GM12875 (cell line): ENCODE data around the gene ITPR1.

Experiments used
- H3K4me3 ChIP-seq: one replicate; pipeline ENCODE4 v1.5.1; 2011; ENCODE audit warnings: low read depth, low read length, control low read depth
- TF ChIP-seq, protein P1 (sequence below): IDR thresholded peaks from 2 replicates; pipeline ENCODE4 v1.5.1; 2011; ENCODE audit warnings: low read depth, mild to moderate bottlenecking, control low read depth, inconsistent platforms, low read length, moderate library complexity, borderline replicate concordance; ENCODE audit not compliant: insufficient read depth

The ITPR1 gene

DNA sequence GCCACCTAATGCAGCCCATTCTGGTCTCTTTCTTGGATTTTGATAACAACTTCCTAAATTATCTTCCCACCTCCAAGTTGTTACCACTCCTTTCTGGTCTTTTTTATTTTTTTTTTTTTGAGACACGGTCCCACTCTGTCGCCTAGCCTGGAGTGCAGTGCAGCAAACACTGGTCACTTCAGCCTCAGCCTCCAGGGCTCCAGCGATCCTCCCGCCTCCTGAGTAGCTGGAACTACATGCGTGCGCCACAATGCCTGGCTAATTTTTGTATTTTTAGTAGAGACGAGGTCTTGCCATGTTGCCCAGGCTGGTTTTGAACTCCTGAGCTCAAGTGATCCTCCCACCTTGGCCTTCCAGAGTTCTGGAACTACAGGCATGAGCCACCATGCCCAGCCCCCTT is 393.3 kb downstream of the ITPR1 start:
- TF ChIP-seq, protein P1, sequence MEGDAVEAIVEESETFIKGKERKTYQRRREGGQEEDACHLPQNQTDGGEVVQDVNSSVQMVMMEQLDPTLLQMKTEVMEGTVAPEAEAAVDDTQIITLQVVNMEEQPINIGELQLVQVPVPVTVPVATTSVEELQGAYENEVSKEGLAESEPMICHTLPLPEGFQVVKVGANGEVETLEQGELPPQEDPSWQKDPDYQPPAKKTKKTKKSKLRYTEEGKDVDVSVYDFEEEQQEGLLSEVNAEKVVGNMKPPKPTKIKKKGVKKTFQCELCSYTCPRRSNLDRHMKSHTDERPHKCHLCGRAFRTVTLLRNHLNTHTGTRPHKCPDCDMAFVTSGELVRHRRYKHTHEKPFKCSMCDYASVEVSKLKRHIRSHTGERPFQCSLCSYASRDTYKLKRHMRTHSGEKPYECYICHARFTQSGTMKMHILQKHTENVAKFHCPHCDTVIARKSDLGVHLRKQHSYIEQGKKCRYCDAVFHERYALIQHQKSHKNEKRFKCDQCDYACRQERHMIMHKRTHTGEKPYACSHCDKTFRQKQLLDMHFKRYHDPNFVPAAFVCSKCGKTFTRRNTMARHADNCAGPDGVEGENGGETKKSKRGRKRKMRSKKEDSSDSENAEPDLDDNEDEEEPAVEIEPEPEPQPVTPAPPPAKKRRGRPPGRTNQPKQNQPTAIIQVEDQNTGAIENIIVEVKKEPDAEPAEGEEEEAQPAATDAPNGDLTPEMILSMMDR: no peak
- no peak overlapping the region for H3K4me3 ChIP-seq

DNA sequence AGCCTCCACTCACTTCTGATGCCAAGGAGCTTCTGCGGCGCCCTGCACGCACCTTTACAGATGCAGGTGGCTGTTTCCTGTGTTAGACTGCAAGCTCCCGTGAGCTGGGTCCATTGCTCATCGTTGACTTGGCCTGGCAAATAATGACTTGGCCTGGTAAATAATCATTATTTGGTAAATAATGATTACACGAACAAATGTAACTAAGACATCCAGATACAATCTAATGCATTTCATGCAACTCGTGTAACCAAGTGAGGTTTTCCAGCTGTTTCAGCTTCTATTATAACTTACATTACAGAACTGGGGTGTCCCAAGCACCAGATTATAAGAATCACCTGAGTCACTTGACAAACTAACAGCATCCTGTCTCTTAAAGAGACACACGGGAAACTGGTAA is 394.0 kb downstream of the ITPR1 start:
- TF ChIP-seq, protein P1: no peak
- H3K4me3 ChIP-seq: no peak overlapping the region

DNA sequence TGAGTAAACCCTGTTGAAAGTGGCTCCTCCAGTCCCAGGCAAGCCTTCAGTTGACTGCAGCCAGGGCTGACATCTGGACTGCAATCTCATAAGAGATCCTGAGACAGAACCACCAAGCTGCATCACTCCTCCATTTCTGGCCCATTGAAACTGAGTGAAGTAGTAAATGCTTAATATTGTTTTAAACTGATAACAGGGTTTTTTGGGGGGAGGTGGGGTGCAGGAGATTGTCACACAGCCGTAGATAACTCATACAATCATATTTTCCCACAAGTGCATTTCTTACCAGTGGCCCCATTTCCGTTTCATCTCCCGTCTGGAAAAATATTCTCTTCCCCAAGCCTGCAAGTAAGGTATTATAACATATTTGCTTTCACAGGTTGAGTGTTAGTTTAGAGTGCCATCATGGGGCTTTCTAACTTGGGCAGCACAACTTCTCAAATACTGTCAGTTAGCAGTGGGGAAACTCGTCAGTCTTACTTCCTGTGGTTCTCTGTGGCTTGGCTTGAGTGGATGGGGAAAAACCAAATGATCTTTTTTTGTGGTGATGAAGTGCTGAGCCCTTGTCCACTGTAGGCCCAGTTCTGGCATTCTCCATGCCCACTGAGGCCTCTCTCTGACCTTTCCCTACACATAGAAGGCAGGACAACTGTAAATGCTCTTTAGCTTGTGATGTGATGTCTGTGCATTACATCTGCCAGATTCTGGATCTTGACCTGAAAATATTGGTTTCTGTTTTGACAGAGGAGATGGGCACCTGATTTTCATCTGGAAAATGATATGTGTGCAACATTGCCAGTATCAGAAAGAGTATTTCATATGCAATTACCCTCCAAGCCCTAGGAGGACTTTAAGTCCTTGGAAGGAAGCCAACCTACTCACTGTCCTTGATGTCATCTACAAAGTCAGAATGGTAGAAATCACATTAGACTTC is 396.0 kb downstream of the ITPR1 start:
- TF ChIP-seq, protein P1: no peak
- no peak overlapping the region for H3K4me3 ChIP-seq

DNA sequence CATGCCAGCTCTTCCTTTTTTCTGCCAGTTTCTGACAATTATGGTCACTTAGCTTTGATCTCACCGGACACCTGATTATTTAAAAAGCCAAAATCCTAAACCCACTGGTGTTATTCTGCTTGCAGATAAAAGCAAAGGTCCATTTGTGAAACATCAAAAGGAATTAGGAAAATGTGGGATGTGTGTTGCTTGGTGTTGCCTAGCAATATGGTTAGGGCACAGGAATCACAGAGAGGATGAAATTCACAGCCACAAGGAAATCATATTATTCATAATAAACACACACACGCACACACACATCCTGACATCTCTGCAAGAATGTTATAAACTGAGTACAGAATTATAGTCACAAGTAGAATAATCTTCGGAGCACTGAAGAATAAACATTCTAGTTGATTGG is 396.7 kb downstream of the ITPR1 start:
- TF ChIP-seq, protein P1: no peak
- H3K4me3 ChIP-seq: no peak overlapping the region

DNA sequence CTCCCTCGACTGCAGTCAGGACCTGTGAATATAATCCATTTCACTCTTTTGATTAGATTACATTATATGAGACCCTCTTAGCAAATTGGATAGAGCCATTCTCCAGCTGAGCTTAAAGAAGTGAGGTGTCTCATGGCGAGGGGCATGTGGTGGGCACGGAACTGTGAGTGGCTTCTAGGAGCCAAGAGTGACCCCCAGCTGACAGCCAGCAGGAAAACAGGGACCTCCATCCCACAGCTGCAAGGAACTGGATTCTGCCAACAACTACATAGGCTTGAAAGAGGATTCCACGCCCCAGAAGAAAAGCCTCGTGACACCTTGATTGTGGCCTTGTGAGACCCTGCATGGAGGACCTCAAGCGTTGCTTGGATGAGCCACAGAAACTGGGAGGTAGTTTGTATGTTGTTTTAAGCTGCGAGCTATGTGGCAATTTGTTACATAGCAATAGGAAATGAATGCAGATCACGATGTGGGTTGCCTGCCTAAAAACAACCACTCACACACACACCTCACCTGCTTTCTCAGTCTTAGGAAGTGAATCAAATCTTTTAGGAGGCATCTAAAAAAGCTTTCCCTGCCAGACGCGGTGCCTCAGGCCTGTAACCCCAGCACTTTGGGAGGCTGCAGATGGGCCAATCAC is 401.9 kb downstream of the ITPR1 start:
- TF ChIP-seq, protein P1: no peak
- no peak overlapping the region for H3K4me3 ChIP-seq

DNA sequence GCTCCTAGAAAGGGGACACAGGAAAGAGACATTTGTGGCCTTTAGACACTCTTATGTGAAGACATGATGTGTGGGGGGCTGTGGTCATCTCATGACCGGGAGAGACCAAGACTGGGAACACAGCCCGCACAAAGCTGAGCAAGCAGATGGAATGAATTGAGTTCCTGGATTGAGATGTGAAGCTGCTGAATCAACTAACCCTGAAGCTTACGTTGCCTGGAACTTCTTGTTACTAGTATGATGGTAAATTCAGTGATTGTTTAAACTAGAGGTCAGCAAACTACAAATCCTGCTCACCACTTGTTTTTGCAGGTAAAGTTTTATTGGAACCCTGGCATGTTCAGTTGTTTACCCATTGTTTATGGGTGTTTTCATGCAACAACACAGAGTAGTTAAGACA is 402.7 kb downstream of the ITPR1 start:
- TF ChIP-seq, protein P1: no peak
- no peak overlapping the region for H3K4me3 ChIP-seq
